GM12873 (cell line): ENCODE measurements around the gene RADX.

Experiments
- TF ChIP-seq, protein P1 (sequence below): IDR thresholded peaks from 2 replicates; pipeline ENCODE4 v1.5.1; 2012; ENCODE audit warnings: low read depth, mild to moderate bottlenecking, moderate library complexity, low read length, control low read depth; ENCODE audit not compliant: insufficient read depth; ENCODE audit errors: missing control alignments

RADX gene

GRCh38 chrX:106626789-106627188 is 15.0 kb downstream of the RADX start:
- TF ChIP-seq, protein P1, sequence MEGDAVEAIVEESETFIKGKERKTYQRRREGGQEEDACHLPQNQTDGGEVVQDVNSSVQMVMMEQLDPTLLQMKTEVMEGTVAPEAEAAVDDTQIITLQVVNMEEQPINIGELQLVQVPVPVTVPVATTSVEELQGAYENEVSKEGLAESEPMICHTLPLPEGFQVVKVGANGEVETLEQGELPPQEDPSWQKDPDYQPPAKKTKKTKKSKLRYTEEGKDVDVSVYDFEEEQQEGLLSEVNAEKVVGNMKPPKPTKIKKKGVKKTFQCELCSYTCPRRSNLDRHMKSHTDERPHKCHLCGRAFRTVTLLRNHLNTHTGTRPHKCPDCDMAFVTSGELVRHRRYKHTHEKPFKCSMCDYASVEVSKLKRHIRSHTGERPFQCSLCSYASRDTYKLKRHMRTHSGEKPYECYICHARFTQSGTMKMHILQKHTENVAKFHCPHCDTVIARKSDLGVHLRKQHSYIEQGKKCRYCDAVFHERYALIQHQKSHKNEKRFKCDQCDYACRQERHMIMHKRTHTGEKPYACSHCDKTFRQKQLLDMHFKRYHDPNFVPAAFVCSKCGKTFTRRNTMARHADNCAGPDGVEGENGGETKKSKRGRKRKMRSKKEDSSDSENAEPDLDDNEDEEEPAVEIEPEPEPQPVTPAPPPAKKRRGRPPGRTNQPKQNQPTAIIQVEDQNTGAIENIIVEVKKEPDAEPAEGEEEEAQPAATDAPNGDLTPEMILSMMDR = no peak

DNA sequence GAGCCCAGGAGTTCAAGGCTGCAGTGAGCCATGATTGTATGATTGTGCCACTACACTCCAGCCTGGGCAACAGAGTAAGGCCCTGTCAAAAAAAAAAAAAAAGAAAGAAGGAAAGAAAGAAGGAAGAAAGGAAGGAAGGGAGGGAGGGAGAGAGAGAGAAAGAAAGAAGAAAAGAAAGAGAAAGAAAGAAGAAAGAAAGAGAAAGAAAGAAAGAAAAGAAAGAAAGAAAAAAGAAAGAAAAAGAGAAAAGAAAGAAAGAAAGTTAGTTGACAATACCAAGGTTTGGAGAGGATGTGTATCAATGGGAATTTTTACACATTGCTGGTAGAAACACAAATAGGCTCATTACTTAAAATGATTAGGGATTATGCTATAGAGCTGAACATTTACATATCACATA is 19.8 kb downstream of the RADX start:
- TF ChIP-seq, protein P1 = no peak

DNA sequence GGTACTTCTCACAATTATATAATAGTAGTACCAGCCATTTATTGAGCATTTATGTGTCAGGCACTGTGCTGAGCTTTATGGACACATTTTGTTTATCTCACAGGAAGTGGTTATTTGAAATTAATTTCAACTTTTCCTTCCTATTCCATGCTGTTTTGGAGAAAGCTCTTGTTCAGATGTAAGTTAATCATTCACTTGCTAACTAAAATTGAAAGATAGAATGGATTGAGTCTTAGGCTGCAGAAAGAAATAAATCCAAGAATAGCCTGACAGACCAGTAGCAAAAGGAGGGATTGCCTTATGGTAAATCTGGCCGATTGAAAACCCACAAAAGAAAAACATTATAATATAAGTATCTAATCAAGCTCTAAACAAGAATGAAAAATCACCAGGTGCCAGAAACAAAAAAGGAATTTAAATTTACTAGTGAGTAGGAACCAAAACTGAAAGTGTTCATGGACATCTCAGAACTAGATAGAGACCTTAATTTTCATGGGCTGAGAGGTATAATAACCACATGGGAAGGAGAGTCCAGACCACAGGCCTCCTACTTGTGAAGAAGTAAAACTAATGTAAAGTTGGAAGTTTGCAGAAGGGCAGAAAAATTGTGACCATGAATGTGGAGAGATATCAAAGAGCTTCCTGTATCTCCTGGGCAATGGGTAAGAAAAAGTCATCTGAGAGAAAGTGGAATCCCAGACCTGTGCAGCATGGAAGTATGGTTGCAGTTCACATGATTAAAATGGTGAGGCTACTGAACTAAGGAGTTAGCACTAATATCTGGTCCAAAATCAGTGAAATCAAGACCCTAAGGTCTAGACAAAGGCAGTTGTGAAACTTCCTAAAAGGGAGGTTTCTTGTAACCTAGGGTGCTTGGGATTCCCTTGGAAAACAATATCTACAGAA is 38.0 kb downstream of the RADX start:
- TF ChIP-seq, protein P1 = no peak

DNA sequence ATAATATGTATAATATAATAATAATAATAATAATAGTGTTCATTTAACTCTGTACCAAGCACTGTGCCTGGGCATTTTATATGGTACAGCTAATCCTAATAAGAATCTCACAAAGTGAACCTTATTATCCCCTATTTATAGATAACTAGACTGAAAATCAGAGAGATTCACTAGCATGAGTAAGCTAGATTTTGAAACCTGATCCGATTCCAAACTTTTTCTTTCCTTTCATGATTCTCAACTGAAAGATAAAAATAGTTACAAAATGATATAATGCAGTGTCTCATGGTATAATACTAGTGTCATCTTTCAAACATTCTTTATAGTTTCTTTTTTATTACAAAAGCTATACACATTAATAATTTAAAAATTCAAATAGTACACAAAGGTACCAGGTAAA is 58.9 kb downstream of the RADX start:
- TF ChIP-seq, protein P1 = no peak

- TF ChIP-seq, protein P1 = no peak
These were observed 60.7 kb downstream of the RADX start for GRCh38 chrX:106672527-106672926.

DNA sequence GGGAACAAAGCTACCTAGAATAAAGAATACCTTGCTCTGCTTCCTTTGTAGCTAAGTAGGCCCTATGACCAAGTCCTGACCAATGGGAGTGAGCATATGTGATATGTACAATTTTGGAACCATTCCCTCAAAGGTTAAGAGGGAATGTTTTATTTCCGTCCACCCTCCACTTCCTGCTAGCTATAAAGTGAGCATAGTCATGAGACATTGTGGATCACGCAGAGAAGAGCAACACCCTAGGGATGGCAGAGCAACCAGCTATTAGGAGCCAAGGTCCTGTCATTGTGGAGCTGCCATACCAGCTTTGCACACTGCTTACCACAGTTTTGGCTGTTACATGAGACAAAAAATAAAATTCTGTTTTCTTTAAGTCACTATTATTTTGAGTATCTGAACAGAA is 68.9 kb downstream of the RADX start:
- TF ChIP-seq, protein P1 = no peak

DNA sequence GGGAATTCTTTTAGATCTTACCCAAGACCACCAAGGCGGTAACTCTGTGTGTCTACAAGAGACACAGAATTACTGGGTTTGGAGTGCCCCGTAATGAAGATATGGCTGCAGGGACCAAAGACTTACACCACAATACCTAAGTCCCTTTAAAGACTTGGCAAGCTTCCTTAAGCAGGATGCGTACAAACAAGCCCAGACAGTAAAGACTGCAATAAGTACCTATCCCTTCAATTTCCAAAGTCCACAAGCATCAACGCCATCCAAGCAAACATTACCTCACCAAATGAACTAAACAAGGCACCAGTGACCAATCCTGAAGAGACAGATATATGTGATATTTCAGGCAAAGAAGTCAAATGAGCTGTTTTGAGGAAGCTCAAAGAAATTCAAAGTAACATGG is 72.4 kb downstream of the RADX start:
- TF ChIP-seq, protein P1 = no peak
